BLaER1 (cell line): Measurements from ENCODE around the gene LSS.

Experiments
- H3K27ac ChIP-seq: shearing (Covaris generic); formaldehyde crosslinking; 2 replicates; pipeline ENCODE4 v1.8.1; 2022
- H3K27me3 ChIP-seq: shearing (Covaris generic); formaldehyde crosslinking; 2 replicates; pipeline ENCODE4 v1.8.1; 2022
- H3K36me3 ChIP-seq: shearing (Covaris generic); formaldehyde crosslinking; 2 replicates; pipeline ENCODE4 v1.8.1; 2022
- H3K4me1 ChIP-seq: shearing (Covaris generic); formaldehyde crosslinking; 2 replicates; pipeline ENCODE4 v1.8.1; 2022
- H3K4me2 ChIP-seq: shearing (Covaris generic); formaldehyde crosslinking; 2 replicates; pipeline ENCODE4 v1.8.1; 2022
- H3K4me3 ChIP-seq: shearing (Covaris generic); formaldehyde crosslinking; 2 replicates; pipeline ENCODE4 v1.8.1; 2022
- H3K9ac ChIP-seq: shearing (Covaris generic); formaldehyde crosslinking; 2 replicates; pipeline ENCODE4 v1.8.1; 2022
- H3K9me3 ChIP-seq: shearing (Covaris generic); formaldehyde crosslinking; 2 replicates; pipeline ENCODE4 v1.8.1; 2022
- H4K20me1 ChIP-seq: shearing (Covaris generic); formaldehyde crosslinking; 2 replicates; pipeline ENCODE4 v1.8.1; 2022
- Cebpa-rat ChIP-seq: shearing (Covaris generic); IDR thresholded peaks from 2 replicates; pipeline ENCODE4 v1.8.1; 2022

LSS gene

GRCh38 chr21:46196733-46197132 lies 31.8 kb downstream of the LSS start:
- Histone ChIP-seq H3K9ac (0 out of 2 replicates have a peak overlapping the region, but pooled peaks have one; percentile 17), H3K36me3 (peaks cover 75% of the 10 kb centered on the region)
- no peak for TF ChIP-seq Cebpa-rat

GRCh38 chr21:46195595-46196195 lies 32.9 kb downstream of the LSS start:
- no peak overlapping the region for H3K9ac ChIP-seq
- peaks cover 14% of the 10 kb centered on the region for H3K4me1 ChIP-seq
- no peaks in the 10 kb centered on the region for H4K20me1 ChIP-seq
- no peaks in the 10 kb centered on the region for H3K27me3 ChIP-seq
- H3K9me3 ChIP-seq, result peaks cover 7% of the 10 kb centered on the region; the same call in 1 of the 2 replicates
- peaks cover 84% of the 10 kb centered on the region for H3K36me3 ChIP-seq
- no peak overlapping the region for H3K27ac ChIP-seq
- no peak for TF ChIP-seq Cebpa-rat
- no peak overlapping the region for H3K4me3 ChIP-seq
- no peak overlapping the region for H3K4me2 ChIP-seq

More at GRCh38 chr21:46196733-46197132, 31.8 kb downstream of the LSS start:
- peaks cover 7% of the 10 kb centered on the region; the same call in 1 of the 2 replicates for H3K9me3 ChIP-seq
- H3K4me3 ChIP-seq, result no peak overlapping the region
- no peaks in the 10 kb centered on the region for H4K20me1 ChIP-seq
- H3K4me1 ChIP-seq, result peaks cover 9% of the 10 kb centered on the region
- no peak overlapping the region for H3K4me2 ChIP-seq
- no peak overlapping the region for H3K27ac ChIP-seq
- H3K27me3 ChIP-seq, result no peaks in the 10 kb centered on the region

- Histone ChIP-seq H3K27me3 (no peaks in the 10 kb centered on the region), H3K9me3 (peaks cover 5% of the 10 kb centered on the region; the same call in 1 of the 2 replicates), H3K4me1 (peaks cover 14% of the 10 kb centered on the region), H3K4me2 (peak overlapping the region; percentile 11; the same call in 1 of the 2 replicates), H4K20me1 (no peaks in the 10 kb centered on the region; the same call in 1 of the 2 replicates), H3K4me3 (no peak overlapping the region), H3K9ac (no peak overlapping the region; the same call in 1 of the 2 replicates), H3K27ac (no peak overlapping the region), H3K36me3 (peaks cover 86% of the 10 kb centered on the region)
- no peak for TF ChIP-seq Cebpa-rat
Measured at GRCh38 chr21:46194374-46195334, 33.9 kb downstream of the LSS start.

- Histone ChIP-seq H3K9ac (no peak overlapping the region), H3K4me3 (no peak overlapping the region), H3K36me3 (peaks cover 85% of the 10 kb centered on the region), H4K20me1 (no peaks in the 10 kb centered on the region; the same call in 1 of the 2 replicates), H3K27ac (no peak overlapping the region), H3K4me2 (0 out of 2 replicates have a peak overlapping the region, but pooled peaks have one; percentile 11), H3K9me3 (no peaks in the 10 kb centered on the region), H3K27me3 (no peaks in the 10 kb centered on the region), H3K4me1 (peaks cover 14% of the 10 kb centered on the region)
- no peak for TF ChIP-seq Cebpa-rat
Measured at GRCh38 chr21:46193829-46194373, 34.7 kb downstream of the LSS start.

GRCh38 chr21:46191686-46192575 lies 36.6 kb downstream of the LSS start:
- no peak overlapping the region for H3K27ac ChIP-seq
- peaks cover 79% of the 10 kb centered on the region for H3K36me3 ChIP-seq
- peaks cover 14% of the 10 kb centered on the region for H3K4me1 ChIP-seq
- no peaks in the 10 kb centered on the region for H3K9me3 ChIP-seq
- H3K9ac ChIP-seq, result no peak overlapping the region
- TF ChIP-seq Cebpa-rat, result no peak
- no peaks in the 10 kb centered on the region; the same call in 1 of the 2 replicates for H4K20me1 ChIP-seq
- no peak overlapping the region for H3K4me3 ChIP-seq
- H3K4me2 ChIP-seq, result no peak overlapping the region
- H3K27me3 ChIP-seq, result no peaks in the 10 kb centered on the region

- no peaks in the 10 kb centered on the region for H3K9me3 ChIP-seq
- H3K4me3 ChIP-seq, result no peak overlapping the region
- TF ChIP-seq Cebpa-rat, result no peak
- H3K27me3 ChIP-seq, result no peaks in the 10 kb centered on the region
- H3K4me2 ChIP-seq, result no peak overlapping the region
- H3K27ac ChIP-seq, result no peak overlapping the region
- H3K4me1 ChIP-seq, result peaks cover 14% of the 10 kb centered on the region
- H4K20me1 ChIP-seq, result no peaks in the 10 kb centered on the region; the same call in 1 of the 2 replicates
- no peak overlapping the region for H3K9ac ChIP-seq
- H3K36me3 ChIP-seq, result peaks cover 72% of the 10 kb centered on the region
Measured at GRCh38 chr21:46191257-46191685, 37.3 kb downstream of the LSS start.

GRCh38 chr21:46190491-46191131 lies 38.0 kb downstream of the LSS start:
- Histone ChIP-seq H3K27ac (no peak overlapping the region), H3K27me3 (no peaks in the 10 kb centered on the region), H3K9ac (no peak overlapping the region), H4K20me1 (no peaks in the 10 kb centered on the region; the same call in 1 of the 2 replicates), H3K9me3 (no peaks in the 10 kb centered on the region), H3K4me2 (no peak overlapping the region), H3K4me1 (peaks cover 14% of the 10 kb centered on the region), H3K36me3 (peaks cover 65% of the 10 kb centered on the region), H3K4me3 (no peak overlapping the region)
- TF ChIP-seq Cebpa-rat, result no peak

- Histone ChIP-seq H3K9ac (0 out of 2 replicates have a peak overlapping the region, but pooled peaks have one; percentile 10), H3K27me3 (no peaks in the 10 kb centered on the region), H4K20me1 (no peaks in the 10 kb centered on the region; the same call in 1 of the 2 replicates), H3K36me3 (peaks cover 60% of the 10 kb centered on the region), H3K4me2 (no peak overlapping the region), H3K4me3 (no peak overlapping the region), H3K9me3 (no peaks in the 10 kb centered on the region), H3K4me1 (peaks cover 14% of the 10 kb centered on the region), H3K27ac (no peak overlapping the region)
- TF ChIP-seq Cebpa-rat, result no peak
Measured at GRCh38 chr21:46189959-46190490, 38.5 kb downstream of the LSS start.
